NT2/D1 (cell line): Measurements from ENCODE around the gene BBX.

Source experiments
- SUZ12 ChIP-seq: IDR thresholded peaks from 2 replicates; pipeline ENCODE4 v1.6.1; 2011; ENCODE audit not compliant: insufficient read length, insufficient read depth; ENCODE audit errors: extremely low read depth
- YY1 ChIP-seq: IDR thresholded peaks from 2 replicates; pipeline ENCODE4 v1.6.1; 2011; ENCODE audit not compliant: insufficient read length, insufficient read depth
- ZNF274 ChIP-seq: IDR thresholded peaks from 2 replicates; pipeline ENCODE4 v1.6.1; 2011; ENCODE audit warnings: mild to moderate bottlenecking, low read depth, low read length

DNA sequence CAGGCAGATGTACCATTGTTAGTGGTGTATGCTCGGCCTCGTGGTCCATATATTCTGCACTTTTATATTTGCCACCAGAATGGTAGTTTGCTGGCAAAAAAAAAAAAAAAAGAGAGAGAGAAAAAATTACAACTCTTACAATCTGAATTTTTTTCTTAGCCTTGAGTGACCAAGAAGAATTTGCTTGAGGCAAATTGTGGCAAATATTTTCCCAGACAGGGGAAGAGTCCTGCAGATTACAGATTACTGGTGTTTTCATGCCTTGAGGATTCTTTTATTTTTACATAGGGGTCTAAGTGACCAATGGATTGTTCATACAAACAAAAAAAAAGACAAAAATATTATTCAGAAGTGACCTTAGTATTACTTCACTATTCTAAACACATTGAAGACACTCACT is 283.3 kb downstream of the BBX start:
- TF ChIP-seq YY1: no peak
- TF ChIP-seq SUZ12: no peak
- no peak for TF ChIP-seq ZNF274
